ENCODE data around the gene CCN6. TPM values are rescaled to one million over a fixed set of nuclear protein-coding genes. Genes with fewer than 3 reads are reported as not detected.

The CCN6 gene
- total RNA-seq, 1 donor from 2014 or later: not detected

GRCh38 chr6:112030961-112031660 lies 22.8 kb upstream of the CCN6 start:
- DNase-seq (ENCODE audit: low spot score): no peak
- H3K4me2 ChIP-seq: no peak overlapping the region
- no peak overlapping the region for H3K27ac Mint-ChIP-seq

GRCh38 chr6:112031960-112032359 lies 21.9 kb upstream of the CCN6 start:
- Histone ChIP-seq H3K9ac (no peak overlapping the region), H3K9me3 (ENCODE audit: low read depth) (no peaks in the 10 kb centered on the region), H3K79me2 (ENCODE audit: low read depth) (no peaks in the 10 kb centered on the region), H2AFZ (replicated peaks) (no peak overlapping the region), H3K36me3 (no peaks in the 10 kb centered on the region), H3K4me3 (no peak overlapping the region), H3K4me1 (no peaks in the 10 kb centered on the region), H3F3A (ENCODE audit: low read depth) (no peaks in the 10 kb centered on the region), H3K27ac (no peak overlapping the region), H4K20me1 (ENCODE audit: low read depth) (no peaks in the 10 kb centered on the region), H3K27me3 (peaks cover 9% of the 10 kb centered on the region), H3K4me2 (no peak overlapping the region)
- TF ChIP-seq EZH2 (IDR thresholded peaks at IDR 0.05) (no peak), CTCF (IDR thresholded peaks at IDR 0.05) (no peak), EZH2phosphoT487 (IDR thresholded peaks at IDR 0.05) (no peak)
- no peak overlapping the region for H3K27ac Mint-ChIP-seq
- H3K27me3 Mint-ChIP-seq (ENCODE audit: insufficient read depth, low read depth): peaks cover 8% of the 10 kb centered on the region
- no peaks in the 10 kb centered on the region for H3K36me3 Mint-ChIP-seq
- peaks cover 10% of the 10 kb centered on the region for H3K4me1 Mint-ChIP-seq
- no peak overlapping the region for H3K4me3 Mint-ChIP-seq
- H3K9me3 Mint-ChIP-seq: peaks cover 3% of the 10 kb centered on the region
- no peak for DNase-seq (ENCODE audit: low spot score)

More at GRCh38 chr6:112030961-112031660, 22.8 kb upstream of the CCN6 start:
- no peaks in the 10 kb centered on the region for H3K79me2 ChIP-seq (ENCODE audit: low read depth)
- TF ChIP-seq EZH2phosphoT487 (IDR thresholded peaks at IDR 0.05): no peak
- TF ChIP-seq CTCF (IDR thresholded peaks at IDR 0.05): no peak
- TF ChIP-seq EZH2 (IDR thresholded peaks at IDR 0.05): no peak
- peaks cover 8% of the 10 kb centered on the region for H3K27me3 Mint-ChIP-seq (ENCODE audit: insufficient read depth, low read depth)
- no peaks in the 10 kb centered on the region for H3F3A ChIP-seq (ENCODE audit: low read depth)
- H3K9me3 Mint-ChIP-seq: peaks cover 3% of the 10 kb centered on the region
- H3K9ac ChIP-seq: no peak overlapping the region
- H3K36me3 Mint-ChIP-seq: no peaks in the 10 kb centered on the region
- no peak overlapping the region for H3K27ac ChIP-seq
- peaks cover 9% of the 10 kb centered on the region for H3K27me3 ChIP-seq
- no peaks in the 10 kb centered on the region for H3K4me1 ChIP-seq
- H4K20me1 ChIP-seq (ENCODE audit: low read depth): no peaks in the 10 kb centered on the region
- H3K4me3 Mint-ChIP-seq: no peak overlapping the region
- no peaks in the 10 kb centered on the region for H3K36me3 ChIP-seq
- H3K4me3 ChIP-seq: no peak overlapping the region
- H2AFZ ChIP-seq (replicated peaks): no peak overlapping the region
- no peaks in the 10 kb centered on the region for H3K9me3 ChIP-seq (ENCODE audit: low read depth)
- H3K4me1 Mint-ChIP-seq: peaks cover 10% of the 10 kb centered on the region

DNA sequence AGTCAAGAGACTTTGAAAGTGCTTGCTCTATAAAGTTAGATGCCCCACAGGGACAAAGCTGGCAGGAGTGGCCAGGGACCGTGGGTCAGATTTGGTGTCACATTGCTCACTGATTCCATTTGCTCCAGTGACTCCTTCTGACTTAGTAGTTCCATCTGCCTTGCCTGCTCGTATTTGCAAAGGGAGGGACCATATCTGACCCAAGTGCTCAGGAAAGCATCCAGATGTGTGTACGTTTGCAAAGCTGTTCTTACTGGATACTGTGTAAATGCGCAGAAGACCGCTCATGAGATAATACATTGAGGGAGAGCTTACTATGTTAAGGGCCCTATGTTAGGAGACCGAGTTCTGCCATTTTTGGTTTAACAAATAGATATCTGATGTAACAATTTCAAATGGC lies 21.2 kb upstream of the CCN6 start:
- Histone ChIP-seq H3K27ac (no peak overlapping the region), H3K9ac (no peak overlapping the region), H3K4me1 (no peaks in the 10 kb centered on the region), H3K4me2 (no peak overlapping the region), H3F3A (ENCODE audit: low read depth) (no peaks in the 10 kb centered on the region), H3K79me2 (ENCODE audit: low read depth) (no peaks in the 10 kb centered on the region), H3K4me3 (no peak overlapping the region), H3K9me3 (ENCODE audit: low read depth) (no peaks in the 10 kb centered on the region), H2AFZ (replicated peaks) (no peak overlapping the region), H4K20me1 (ENCODE audit: low read depth) (no peaks in the 10 kb centered on the region), H3K27me3 (peaks cover 9% of the 10 kb centered on the region), H3K36me3 (no peaks in the 10 kb centered on the region)
- TF ChIP-seq CTCF (IDR thresholded peaks at IDR 0.05) (no peak), EZH2 (IDR thresholded peaks at IDR 0.05) (no peak), EZH2phosphoT487 (IDR thresholded peaks at IDR 0.05) (no peak)
- H3K27me3 Mint-ChIP-seq (ENCODE audit: insufficient read depth, low read depth): peaks cover 9% of the 10 kb centered on the region
- no peak for DNase-seq (ENCODE audit: low spot score)
- H3K9me3 Mint-ChIP-seq: peaks cover 3% of the 10 kb centered on the region
- H3K36me3 Mint-ChIP-seq: no peaks in the 10 kb centered on the region
- no peak overlapping the region for H3K27ac Mint-ChIP-seq
- H3K4me3 Mint-ChIP-seq: no peak overlapping the region
- H3K4me1 Mint-ChIP-seq: peaks cover 10% of the 10 kb centered on the region

Data from neural progenitor cell (in vitro differentiated cells).